Kidney tubule cell (primary cell): ENCODE measurements around the gene KCNQ1.

Source experiments
- DNase-seq: peaks from one replicate; pipeline ENCODE4 v3.0.0-alpha.2; 2018; ENCODE audit warnings: low spot score

Gene KCNQ1

GRCh38 chr11:2425506-2425905 lies 19.3 kb upstream of the KCNQ1 start:
- DNase-seq, result no peak

DNA sequence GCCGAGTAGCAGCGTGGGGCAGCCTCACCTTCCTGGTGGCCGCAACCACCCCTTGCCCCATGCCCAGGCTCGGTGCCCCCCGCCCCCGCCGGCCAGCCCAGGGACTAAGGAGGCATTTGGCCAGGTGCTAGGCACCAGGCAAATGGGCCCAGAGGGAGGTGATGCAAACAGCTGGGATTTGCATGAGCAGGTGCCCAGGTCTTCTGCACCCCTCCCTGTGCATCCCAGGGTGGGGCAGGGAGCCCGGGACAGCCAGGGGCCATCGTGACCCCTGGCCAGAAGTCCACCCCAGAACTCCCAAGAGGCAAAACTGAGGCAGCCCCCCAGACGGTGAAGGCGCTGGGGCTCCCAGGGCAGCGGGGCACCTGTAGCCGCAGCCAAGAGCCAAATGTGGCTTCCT lies 18.6 kb upstream of the KCNQ1 start:
- no peak for DNase-seq

DNA sequence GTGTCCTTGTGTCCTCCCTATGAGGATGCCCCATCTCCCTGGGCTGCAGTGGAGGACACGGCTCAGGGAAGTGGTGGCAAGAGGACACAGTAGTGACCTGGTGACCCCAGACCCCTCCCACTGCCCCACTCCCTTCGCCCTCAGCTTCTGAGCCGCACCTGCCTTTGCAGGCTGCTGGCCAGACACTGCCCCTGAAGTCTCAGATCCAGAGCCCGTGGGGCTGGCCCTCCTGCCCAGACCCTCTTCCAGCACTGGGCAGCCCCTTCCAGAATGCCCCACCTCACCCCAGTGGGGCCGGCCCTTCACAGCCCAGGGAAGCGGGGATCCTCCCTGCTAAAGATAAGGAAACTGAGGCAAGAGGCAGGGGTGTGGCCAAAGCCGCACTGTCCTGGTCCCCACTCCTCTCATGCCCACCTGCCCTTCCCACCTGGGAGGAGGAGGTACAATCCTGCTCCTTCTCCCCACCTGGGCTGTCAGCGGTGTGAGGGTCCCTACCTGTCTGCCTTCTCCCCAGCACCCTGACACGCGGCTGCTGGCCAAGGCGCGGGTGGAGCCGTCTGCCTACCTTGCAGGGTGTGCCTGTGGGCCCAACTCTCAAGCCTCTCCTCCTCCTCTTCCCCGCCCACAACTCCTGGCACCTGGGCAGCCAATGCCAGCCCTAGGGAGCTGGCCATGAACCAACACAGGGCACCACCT lies 17.8 kb upstream of the KCNQ1 start:
- DNase-seq, result no peak

DNA sequence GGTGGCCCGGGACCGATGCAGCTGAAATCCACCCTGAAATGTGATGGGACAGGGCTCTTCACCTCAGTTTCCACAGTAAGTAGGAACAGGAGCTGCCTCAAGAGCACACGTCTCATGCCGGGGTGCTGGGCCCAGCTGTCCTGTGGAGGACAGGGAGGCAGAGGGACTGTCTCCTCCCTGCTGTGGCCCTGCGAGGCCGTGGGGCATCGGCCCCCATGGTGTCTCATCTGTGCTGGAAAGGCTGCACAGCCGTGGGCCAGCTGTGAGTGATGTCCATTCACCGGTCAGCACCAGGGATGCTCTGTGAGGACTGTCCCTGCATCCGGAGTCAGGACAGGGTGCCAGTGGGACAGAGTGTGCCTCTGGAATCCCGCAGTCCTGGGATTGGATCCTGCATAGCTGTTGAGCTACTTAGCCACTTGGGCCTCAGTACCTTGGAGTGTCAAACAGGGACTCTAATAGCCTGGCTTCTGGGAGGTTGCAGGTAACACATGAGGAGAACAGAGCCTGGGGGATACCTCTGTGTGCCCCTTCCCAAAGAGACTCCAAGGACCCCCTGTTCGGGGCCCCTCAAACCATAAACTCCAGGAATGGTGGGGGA lies 17.0 kb upstream of the KCNQ1 start:
- no peak for DNase-seq

- peak; percentile 58 for DNase-seq
Measured at GRCh38 chr11:2428322-2428795, 16.4 kb upstream of the KCNQ1 start.

DNA sequence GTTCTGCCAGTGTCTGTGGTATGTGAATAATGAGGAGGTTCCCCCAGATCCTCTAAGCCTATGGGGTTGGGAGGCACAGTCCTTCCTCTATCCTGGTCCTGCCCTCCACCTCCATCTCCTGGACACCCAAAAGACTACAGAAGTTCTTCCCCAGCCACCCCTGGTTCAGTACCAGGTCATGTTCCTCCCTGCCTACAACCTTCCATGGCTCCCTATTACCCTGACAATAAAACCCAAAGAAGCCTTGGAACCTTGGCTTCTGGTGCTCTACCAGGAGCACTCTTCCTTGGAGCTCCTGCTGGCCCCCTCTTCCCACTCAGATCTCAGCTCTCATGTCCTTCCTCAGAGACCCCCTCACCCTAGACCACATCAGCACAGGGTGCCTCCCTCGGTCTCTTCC lies 13.4 kb upstream of the KCNQ1 start:
- DNase-seq, result no peak

- no peak for DNase-seq
Measured at GRCh38 chr11:2432171-2432621, 12.6 kb upstream of the KCNQ1 start.

- no peak for DNase-seq
Measured at GRCh38 chr11:2432628-2433071, 12.2 kb upstream of the KCNQ1 start.

GRCh38 chr11:2433106-2433925 lies 11.5 kb upstream of the KCNQ1 start:
- no peak for DNase-seq

- DNase-seq, result no peak
Measured at GRCh38 chr11:2434008-2434407, 10.8 kb upstream of the KCNQ1 start.

DNA sequence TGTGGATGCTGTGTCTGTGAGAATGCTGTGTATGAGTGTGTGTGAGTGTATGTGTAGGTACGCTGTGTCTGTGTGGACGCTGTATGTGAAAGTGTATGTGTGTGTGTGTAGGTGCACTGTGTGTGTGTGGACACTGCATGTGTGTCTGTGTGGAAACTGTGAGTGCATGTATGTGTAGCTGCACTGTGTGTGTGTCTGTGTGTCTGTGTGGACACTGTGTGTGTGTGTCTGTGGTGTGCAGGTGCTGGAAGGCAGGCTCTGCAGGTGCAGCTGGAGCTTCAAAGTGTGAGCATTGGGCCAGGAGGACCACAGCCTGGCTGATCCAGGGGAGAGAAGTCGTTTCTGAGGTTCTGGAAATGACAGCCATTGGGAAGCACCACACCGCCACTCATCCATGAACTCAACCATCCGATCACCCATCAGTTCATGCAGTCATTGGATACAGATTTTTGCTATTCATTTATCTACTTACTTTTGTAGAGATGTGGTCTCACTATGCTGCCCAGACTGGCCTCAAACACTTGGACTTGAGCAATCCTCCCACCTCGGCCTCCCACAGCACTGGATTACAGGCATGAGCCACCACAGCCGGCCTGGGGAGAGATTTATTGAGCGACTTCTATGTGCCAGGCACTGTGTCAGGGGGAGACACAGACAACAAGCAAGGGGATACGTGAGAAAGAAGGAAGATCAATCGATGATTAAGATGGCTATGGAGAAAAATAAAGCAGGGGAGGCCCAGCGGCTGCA lies 10.1 kb upstream of the KCNQ1 start:
- no peak for DNase-seq

DNA sequence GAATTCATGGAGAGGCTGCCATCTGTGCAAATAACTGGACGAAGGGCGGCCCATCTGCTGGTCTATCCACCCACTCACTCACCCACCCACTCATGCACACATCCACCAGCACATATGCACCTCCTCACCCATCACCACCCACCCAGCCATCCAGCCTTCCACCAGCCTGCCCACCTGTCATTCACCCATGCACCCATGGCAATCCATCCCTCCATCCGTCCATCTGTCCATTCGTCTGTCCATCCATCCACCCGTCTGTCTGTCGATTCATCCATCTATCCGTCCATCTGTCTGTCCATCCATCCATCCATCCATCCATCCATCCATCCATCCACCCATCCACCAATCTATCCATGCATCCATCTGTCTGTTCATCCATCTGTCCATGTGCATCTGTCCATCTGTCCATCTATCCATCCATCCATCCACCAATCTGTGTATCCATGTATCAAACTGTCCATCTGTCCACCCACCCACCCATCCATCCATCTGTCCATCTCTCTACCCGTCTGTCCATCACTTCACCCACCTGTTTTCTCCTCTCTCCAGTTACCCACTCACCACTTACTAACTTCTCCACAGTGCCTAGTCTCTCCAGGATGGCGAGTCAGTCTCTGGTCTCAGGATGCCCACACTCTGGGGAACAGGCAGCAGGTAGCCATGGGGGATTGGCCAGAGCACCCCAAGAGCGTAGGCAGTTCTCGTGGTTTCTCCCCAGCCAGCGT lies 9.4 kb upstream of the KCNQ1 start:
- DNase-seq, result no peak

DNA sequence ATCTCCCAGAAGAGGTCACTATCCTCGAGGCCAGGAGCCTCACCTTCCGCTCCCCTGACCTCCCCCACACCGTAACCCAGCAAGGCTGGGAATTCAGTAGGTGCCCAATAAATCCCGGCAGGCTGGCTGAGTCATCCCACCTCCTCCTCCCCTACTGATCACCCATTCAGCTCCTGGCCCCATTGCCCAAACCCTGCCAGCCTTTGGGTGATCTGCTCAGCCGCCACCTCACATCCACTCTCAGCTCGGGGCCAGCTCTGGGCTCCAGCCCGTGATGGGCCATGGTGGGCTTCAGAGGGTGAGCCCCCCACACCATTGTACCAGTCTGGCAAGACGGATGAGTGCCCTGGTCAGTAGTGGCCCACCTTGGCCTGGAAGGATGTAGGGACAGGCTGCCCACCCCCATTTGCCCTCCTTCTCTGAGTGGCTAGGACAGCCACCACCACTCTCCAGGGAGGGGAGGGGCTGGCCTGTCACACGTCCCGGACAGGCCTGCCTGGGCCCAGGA lies 8.7 kb upstream of the KCNQ1 start:
- DNase-seq, result no peak

GRCh38 chr11:2436521-2437031 lies 8.2 kb upstream of the KCNQ1 start:
- DNase-seq, result no peak

DNA sequence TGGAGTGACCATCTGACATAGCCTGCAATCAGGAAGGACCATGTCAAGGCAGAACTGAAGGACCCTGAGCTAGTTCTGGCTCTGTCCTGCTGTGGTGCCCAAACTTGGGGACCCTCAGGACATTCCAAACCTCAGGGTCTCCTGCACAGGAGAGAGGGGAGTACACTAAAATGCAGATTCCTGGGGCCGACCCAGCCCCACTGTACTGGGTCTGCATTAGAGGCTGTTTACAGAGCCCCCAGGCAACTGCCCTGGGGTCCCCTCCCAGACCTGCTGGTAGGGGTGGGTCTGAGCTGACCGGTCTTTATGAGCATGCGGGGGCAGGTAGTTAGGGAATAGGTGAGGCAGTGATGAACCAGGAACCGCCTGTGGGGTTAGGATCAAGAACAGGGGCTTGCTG lies 7.3 kb upstream of the KCNQ1 start:
- no peak for DNase-seq

DNA sequence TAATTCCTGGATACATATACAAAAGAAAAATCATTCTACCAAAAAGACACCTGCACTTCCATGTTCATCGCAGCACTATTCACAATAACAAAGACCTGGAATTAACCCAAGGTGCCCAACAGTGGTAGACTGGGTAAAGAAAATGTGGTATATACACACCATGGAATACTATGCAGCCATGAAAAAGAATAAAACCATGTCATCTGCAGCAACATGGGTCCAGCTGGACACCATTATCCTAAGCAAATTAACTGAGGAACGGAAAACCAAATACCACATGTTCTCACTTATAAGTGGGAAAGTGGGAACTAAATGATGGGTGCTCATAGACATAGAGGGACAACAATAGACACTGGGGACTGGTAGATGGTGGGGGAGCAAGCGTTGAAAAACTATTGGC lies 5.0 kb upstream of the KCNQ1 start:
- DNase-seq, result no peak

DNA sequence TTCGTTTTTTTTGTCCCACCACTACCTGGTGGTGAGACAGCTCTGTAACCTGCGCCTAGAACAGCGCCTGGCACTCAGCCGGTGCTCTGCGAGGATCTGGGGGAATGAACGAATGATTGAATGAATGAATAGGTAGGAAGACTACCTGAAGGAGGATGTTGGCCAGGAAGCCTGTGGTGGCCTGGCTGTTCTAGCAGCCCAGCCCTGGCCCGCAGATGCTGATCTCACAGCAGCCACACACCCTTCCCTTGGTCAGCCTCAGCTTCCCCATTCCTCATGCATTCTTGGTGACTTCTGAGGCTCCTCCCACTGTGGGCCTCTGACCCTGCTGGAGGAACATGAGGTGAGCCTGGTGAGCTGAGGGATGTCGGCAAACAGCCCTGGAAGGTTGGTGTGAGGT lies 4.2 kb upstream of the KCNQ1 start:
- DNase-seq, result peak; percentile 25

GRCh38 chr11:2441171-2441570 lies 3.6 kb upstream of the KCNQ1 start:
- DNase-seq, result no peak

DNA sequence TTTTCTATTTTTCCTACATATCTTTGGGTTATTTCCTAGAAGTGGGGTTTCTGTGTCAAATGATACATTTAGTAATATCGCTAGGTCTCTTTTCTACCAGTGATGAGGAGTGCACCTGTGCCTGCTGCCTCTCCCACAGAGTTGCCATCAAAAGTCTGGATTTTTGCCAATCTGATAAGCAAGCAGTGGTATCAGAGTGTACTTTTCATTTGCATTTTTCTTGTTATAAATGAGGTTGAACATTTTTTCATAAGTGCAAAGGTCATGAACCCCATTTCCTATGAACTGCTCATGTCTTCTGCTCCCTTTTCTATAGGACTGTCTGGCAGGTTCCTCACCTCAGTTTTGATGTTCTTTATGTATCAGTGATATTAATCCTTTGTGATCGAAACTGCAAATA lies 2.2 kb upstream of the KCNQ1 start:
- DNase-seq, result no peak

GRCh38 chr11:2443406-2443805 lies 1.4 kb upstream of the KCNQ1 start:
- DNase-seq, result no peak
